Endothelial cell (in vitro differentiated cells): ENCODE measurements around the gene DPEP1. TPM values are rescaled to one million over a fixed set of nuclear protein-coding genes. Genes with fewer than 3 reads are reported as not detected.

Experiments used
- DNase-seq: peaks from one replicate; pipeline ENCODE4 v3.0.0; 2021; ENCODE audit warnings: low spot score
- H3K27ac Mint-ChIP-seq: one replicate; pipeline ENCODE4 v1.8.0; 2021; ENCODE audit warnings: mixed read lengths, inconsistent platforms; ENCODE audit not compliant: unreplicated experiment
- H3K27me3 Mint-ChIP-seq: one replicate; pipeline ENCODE4 v1.8.0; 2021; ENCODE audit warnings: mild to moderate bottlenecking, moderate library complexity, mixed read lengths, inconsistent platforms; ENCODE audit not compliant: unreplicated experiment
- H3K36me3 Mint-ChIP-seq: one replicate; pipeline ENCODE4 v1.8.0; 2021; ENCODE audit warnings: mild to moderate bottlenecking, low read depth, mixed read lengths, inconsistent platforms; ENCODE audit not compliant: unreplicated experiment
- H3K4me1 Mint-ChIP-seq: one replicate; pipeline ENCODE4 v1.8.0; 2021; ENCODE audit warnings: mild to moderate bottlenecking, mixed read lengths, inconsistent platforms; ENCODE audit not compliant: unreplicated experiment
- H3K4me3 Mint-ChIP-seq: one replicate; pipeline ENCODE4 v1.8.0; 2021; ENCODE audit warnings: mild to moderate bottlenecking, mixed read lengths, inconsistent platforms; ENCODE audit not compliant: unreplicated experiment
- H3K9me3 Mint-ChIP-seq: one replicate; pipeline ENCODE4 v1.8.0; 2021; ENCODE audit warnings: mixed read lengths, inconsistent platforms; ENCODE audit not compliant: unreplicated experiment
- total RNA-seq: library from RNA; stranded (reverse); fragmentation: NEBNext Ultra II Directional; extraction: Animal tissue kit (Norgen Biotek cat#: 25700); gene quantifications from one replicate; pipeline ENCODE4 v1.2.1, GENCODE V29; 2021; ENCODE audit not compliant: unreplicated experiment
- TF ChIP-seq, protein P1 (sequence below): fragments of 200-600 bp; sonication (generic); IDR thresholded peaks from one replicate; pipeline ENCODE4 v1.5.0; 2021; ENCODE audit warnings: antibody characterized with exemption; ENCODE audit not compliant: unreplicated experiment

The DPEP1 gene
- total RNA-seq, 1 donor from 2014 or later = 118 TPM

DNA sequence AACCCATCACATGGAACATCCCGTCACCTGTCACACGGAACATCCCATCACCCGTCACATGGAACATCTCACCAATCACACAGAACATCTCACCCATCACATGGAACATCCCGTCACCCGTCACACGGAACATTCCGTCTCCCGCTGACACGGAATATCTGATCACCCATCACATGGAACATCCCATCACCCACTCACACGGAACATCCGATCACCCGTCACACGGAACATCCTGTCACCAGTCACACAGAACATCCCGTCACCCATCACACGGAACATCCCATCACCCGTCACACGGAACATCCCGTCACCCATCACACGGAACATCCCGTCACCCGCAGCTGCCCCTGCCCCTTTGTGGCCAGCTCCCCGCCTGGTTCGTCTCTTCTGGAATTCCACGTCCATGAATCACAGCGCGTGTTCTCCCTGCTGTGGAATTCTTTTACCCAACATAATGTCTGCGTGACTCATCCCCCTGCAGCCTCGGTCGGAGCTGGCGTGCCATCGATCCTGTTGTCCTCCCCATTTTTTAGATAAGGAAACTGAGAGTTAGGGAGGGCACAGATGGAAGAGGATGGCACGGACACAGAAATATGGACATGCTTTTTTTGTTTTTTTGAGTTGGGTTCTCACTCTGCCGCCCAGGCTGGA is 32.3 kb upstream of the DPEP1 start:
- DNase-seq = no peak
- H3K27ac Mint-ChIP-seq = no peak overlapping the region
- TF ChIP-seq, protein P1, sequence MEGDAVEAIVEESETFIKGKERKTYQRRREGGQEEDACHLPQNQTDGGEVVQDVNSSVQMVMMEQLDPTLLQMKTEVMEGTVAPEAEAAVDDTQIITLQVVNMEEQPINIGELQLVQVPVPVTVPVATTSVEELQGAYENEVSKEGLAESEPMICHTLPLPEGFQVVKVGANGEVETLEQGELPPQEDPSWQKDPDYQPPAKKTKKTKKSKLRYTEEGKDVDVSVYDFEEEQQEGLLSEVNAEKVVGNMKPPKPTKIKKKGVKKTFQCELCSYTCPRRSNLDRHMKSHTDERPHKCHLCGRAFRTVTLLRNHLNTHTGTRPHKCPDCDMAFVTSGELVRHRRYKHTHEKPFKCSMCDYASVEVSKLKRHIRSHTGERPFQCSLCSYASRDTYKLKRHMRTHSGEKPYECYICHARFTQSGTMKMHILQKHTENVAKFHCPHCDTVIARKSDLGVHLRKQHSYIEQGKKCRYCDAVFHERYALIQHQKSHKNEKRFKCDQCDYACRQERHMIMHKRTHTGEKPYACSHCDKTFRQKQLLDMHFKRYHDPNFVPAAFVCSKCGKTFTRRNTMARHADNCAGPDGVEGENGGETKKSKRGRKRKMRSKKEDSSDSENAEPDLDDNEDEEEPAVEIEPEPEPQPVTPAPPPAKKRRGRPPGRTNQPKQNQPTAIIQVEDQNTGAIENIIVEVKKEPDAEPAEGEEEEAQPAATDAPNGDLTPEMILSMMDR = no peak

DNA sequence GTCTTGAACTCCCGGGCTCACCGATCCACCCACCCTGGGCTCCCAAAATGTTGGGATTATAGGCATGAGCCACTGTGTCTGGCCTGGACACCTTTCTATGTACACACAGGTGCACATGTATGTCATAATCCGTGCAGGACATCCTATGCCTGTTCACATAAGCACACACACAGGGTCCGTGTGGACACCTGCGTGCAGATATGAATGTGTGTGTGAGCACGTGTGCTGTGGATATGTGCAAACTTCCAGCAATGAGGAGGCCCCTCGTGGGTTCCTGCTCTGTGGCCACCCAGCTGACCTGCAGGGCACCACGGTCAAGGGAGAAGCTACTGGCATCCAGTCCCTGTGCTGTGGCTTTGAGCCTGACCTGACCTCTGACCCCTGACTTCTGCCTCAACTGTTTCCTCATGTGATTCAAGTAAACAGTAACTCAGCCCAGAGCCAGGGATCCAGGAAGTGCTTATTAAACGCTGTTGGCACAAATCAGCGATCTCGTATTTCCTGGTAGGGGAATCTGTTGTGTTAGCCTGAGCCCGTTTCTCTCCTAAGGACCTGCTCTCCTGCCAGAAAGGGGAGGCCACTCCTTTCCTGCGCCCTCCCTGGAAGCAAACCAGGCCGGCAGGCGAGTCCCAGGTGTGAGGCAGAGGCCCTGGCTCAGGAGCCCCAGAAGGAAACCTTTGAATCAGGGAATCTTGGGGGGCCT is 31.4 kb upstream of the DPEP1 start:
- no peak overlapping the region for H3K4me3 Mint-ChIP-seq
- H3K9me3 Mint-ChIP-seq = no peaks in the 10 kb centered on the region
- H3K27me3 Mint-ChIP-seq = peaks cover 4% of the 10 kb centered on the region
- TF ChIP-seq, protein P1 = no peak
- no peaks in the 10 kb centered on the region for H3K36me3 Mint-ChIP-seq
- no peaks in the 10 kb centered on the region for H3K4me1 Mint-ChIP-seq
- no peak overlapping the region for H3K27ac Mint-ChIP-seq
- DNase-seq = no peak

More for the DNA sequence above, 32.3 kb upstream of the DPEP1 start:
- H3K36me3 Mint-ChIP-seq = no peaks in the 10 kb centered on the region
- H3K27me3 Mint-ChIP-seq = peaks cover 4% of the 10 kb centered on the region
- no peaks in the 10 kb centered on the region for H3K9me3 Mint-ChIP-seq
- no peak overlapping the region for H3K4me3 Mint-ChIP-seq
- no peaks in the 10 kb centered on the region for H3K4me1 Mint-ChIP-seq

DNA sequence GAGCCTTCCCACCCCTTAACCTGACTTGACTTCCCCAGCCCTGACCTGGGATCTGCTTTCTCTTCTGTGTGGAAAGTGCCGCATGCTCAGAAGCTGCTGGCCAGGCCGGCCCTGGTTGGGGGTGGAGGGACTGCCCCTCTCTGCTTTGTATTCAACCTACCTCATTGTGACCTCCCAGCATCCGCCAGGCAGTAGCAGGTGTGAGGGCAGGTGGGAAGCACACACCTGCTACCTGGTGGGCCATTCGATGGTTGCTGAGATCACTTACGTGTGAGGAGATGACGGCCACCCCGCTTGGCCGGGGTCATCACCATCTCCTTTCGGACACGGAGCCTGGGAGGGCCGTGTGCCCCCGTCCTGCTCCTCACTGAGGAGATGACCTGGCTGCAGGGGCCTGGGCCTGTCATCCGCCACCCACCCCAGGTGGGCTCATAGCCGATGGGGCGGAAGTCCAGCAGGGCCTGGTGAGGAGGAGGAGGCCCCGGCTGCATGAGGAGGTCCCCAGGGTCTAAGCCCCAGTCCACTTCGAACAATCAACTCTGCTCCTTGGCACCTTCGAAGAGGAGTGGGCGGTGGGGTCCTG is 30.7 kb upstream of the DPEP1 start:
- no peak for DNase-seq
- H3K4me3 Mint-ChIP-seq = no peak overlapping the region
- H3K36me3 Mint-ChIP-seq = no peaks in the 10 kb centered on the region
- H3K9me3 Mint-ChIP-seq = no peaks in the 10 kb centered on the region
- H3K27ac Mint-ChIP-seq = no peak overlapping the region
- H3K27me3 Mint-ChIP-seq = no peaks in the 10 kb centered on the region
- H3K4me1 Mint-ChIP-seq = no peaks in the 10 kb centered on the region
- TF ChIP-seq, protein P1 = no peak

DNA sequence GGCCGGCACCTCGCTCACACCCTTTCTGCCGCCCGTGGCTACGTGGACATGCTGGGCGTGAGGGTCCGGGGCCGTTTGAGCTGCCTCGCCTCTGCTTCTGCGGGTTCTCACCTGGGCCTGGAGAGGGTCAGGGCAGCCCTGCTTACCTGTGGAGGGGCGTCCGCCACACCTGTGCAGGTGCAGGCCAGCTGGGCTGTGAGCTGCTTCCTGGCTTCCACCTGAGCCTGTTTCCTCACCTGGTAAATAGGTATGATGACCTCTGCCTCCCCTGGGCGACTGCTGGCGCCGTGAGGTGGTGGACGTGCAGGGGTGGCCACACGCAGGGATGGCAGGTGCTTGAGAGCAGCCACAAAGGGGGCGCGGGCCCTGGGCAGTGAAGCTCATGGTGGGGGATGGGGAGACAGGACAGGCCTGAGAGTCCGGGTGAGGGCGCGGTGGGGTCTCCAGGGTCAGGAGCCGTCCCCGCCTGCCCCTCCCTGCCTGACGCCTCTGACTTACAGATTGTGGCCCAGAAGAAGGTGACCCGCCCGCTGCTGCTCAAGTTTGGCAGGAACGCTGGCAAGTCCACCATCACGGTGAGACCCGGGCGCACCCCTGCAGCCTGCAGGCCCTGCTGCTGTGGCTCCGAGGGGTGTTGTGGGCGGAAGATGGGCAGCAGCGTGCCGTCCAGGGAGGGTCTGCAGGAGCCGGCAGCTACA is 30.1 kb upstream of the DPEP1 start:
- TF ChIP-seq, protein P1 = no peak
- Mint-ChIP-seq H3K36me3 (no peaks in the 10 kb centered on the region), H3K27ac (no peak overlapping the region), H3K4me1 (no peaks in the 10 kb centered on the region), H3K27me3 (no peaks in the 10 kb centered on the region), H3K4me3 (no peak overlapping the region), H3K9me3 (no peaks in the 10 kb centered on the region)
- DNase-seq = no peak
